Endothelial cell of umbilical vein (primary cell): ENCODE results near the gene PSD2. TPM values are rescaled to one million over a fixed set of nuclear protein-coding genes. Genes with fewer than 3 reads are reported as not detected.

Experiments used
- BruUV-seq: library from RNA; stranded (reverse); fragments of 400-500 nt; replicated peaks from 2 replicates; lab custom pipeline; 2021; lab: Mats Ljungman, UMichigan
- CTCF ChIA-PET: fragments of 300-600, 350-600 bp; sonication (Branson Sonifier 250); formaldehyde crosslinking; loops from one replicate; lab custom pipeline; 2021; ENCODE audit warnings: antibody characterized with exemption, inconsistent platforms; lab: Charles Lee
- POLR2A ChIA-PET: fragments of 300-600, 350-600 bp; sonication (Branson Sonifier 250); formaldehyde crosslinking; loops from one replicate; lab custom pipeline; 2021; ENCODE audit warnings: antibody characterized with exemption, inconsistent platforms; lab: Charles Lee
- DNase-seq: peaks from one replicate; pipeline ENCODE4 v3.0.0-alpha.2; 2011; ENCODE audit warnings: low read depth, low spot score
- FAIRE-seq: peaks from 2 replicates; lab custom pipeline; 2011; peaks lifted over from hg19 to GRCh38; lab: Jason Lieb, UNC
- H2AFZ ChIP-seq: 2 replicates; pipeline ENCODE4 v1.6.0; 2012; ENCODE audit warnings: low read depth, low read length, control low read depth, inconsistent platforms
- H3K27ac ChIP-seq: 2 replicates; pipeline ENCODE4 v1.5.1; 2011; ENCODE audit warnings: low read depth, mild to moderate bottlenecking, control low read depth, low read length, moderate library complexity; ENCODE audit not compliant: insufficient read depth
- H3K27me3 ChIP-seq, 2 experiments: 2 replicates each; pipeline versions ENCODE4 v1.6.0 to v1.6.1; 2011; ENCODE audit warnings: low read length in 2 of 2, mixed read lengths in 1 of 2; ENCODE audit not compliant: control insufficient read depth in 2 of 2, insufficient read depth in 2 of 2
- H3K36me3 ChIP-seq, 2 experiments: 2 replicates in 1 of 2; 3 replicates in 1 of 2; pipeline ENCODE4 v1.5.1; 2011; ENCODE audit warnings: low read length in 2 of 2, mild to moderate bottlenecking in 1 of 2, moderate library complexity in 1 of 2; ENCODE audit not compliant: control insufficient read depth in 2 of 2, insufficient read depth in 2 of 2; ENCODE audit errors: extremely low read depth in 1 of 2
- H3K4me1 ChIP-seq: 3 replicates; pipeline ENCODE4 v1.5.1; 2011; ENCODE audit warnings: mild to moderate bottlenecking, low read length; ENCODE audit not compliant: control insufficient read depth, insufficient read depth; ENCODE audit errors: extremely low read depth
- H3K4me2 ChIP-seq: 2 replicates; pipeline ENCODE4 v1.6.1; 2011; ENCODE audit warnings: low read length, control low read depth, mixed read lengths; ENCODE audit not compliant: insufficient read depth
- H3K4me3 ChIP-seq, 3 experiments: fragments of 200-600 bp in 1 of 3; sonication (generic), shearing (Covaris generic) in 1 of 3; replicated peaks in 1 of 3; 2 replicates each; pipeline ENCODE4 v1.5.1; 2011 to 2016; ENCODE audit warnings: control low read depth in 3 of 3, low read length in 3 of 3, mild to moderate bottlenecking in 2 of 3, inconsistent platforms in 1 of 3, low read depth in 1 of 3, moderate library complexity in 1 of 3; ENCODE audit not compliant: insufficient read depth in 1 of 3
- H3K79me2 ChIP-seq: 2 replicates; pipeline ENCODE4 v1.6.0; 2012; ENCODE audit warnings: low read length, inconsistent platforms; ENCODE audit not compliant: control insufficient read depth, insufficient read depth
- H3K9ac ChIP-seq: replicated peaks from 2 replicates; pipeline ENCODE3; 2011; ENCODE audit warnings: low read length, control low read depth; ENCODE audit not compliant: insufficient read depth; ENCODE audit errors: extremely low read depth
- H3K9me1 ChIP-seq: replicated peaks from 3 replicates; pipeline ENCODE4 v1.6.0; 2011; ENCODE audit warnings: mild to moderate bottlenecking, low read length; ENCODE audit not compliant: control insufficient read depth, insufficient read depth; ENCODE audit errors: extremely low read depth
- H3K9me3 ChIP-seq: replicated peaks from 2 replicates; pipeline ENCODE4 v1.5.1; 2012; ENCODE audit warnings: low read length, inconsistent platforms; ENCODE audit not compliant: control insufficient read depth, insufficient read depth
- H4K20me1 ChIP-seq: replicated peaks from 2 replicates; pipeline ENCODE3; 2011; ENCODE audit warnings: mild to moderate bottlenecking, low read length; ENCODE audit not compliant: control insufficient read depth, insufficient read depth; ENCODE audit errors: extremely low read depth
- EZH2 ChIP-seq: IDR thresholded peaks from 2 replicates; pipeline ENCODE4 v1.6.1; 2012; ENCODE audit warnings: borderline replicate concordance, low read depth, mild to moderate bottlenecking, moderate library complexity, low read length, inconsistent platforms; ENCODE audit not compliant: severe bottlenecking
- FOS ChIP-seq: IDR thresholded peaks from 2 replicates; pipeline ENCODE4 v1.6.1; 2011; ENCODE audit warnings: mild to moderate bottlenecking, low read length, moderate library complexity, borderline replicate concordance; ENCODE audit not compliant: insufficient read depth
- GATA2 ChIP-seq: IDR thresholded peaks from 2 replicates; pipeline ENCODE4 v1.7.0; 2011; ENCODE audit warnings: low read depth, mild to moderate bottlenecking, moderate library complexity, mixed read lengths, low read length; ENCODE audit not compliant: insufficient read length, insufficient read depth
- JUN ChIP-seq: IDR thresholded peaks from 2 replicates; pipeline ENCODE4 v1.6.1; 2011; ENCODE audit warnings: borderline replicate concordance, low read depth; ENCODE audit not compliant: insufficient read length, insufficient read depth
- MYC ChIP-seq: IDR thresholded peaks from one replicate; pipeline ENCODE4 v1.6.1; 2011; ENCODE audit warnings: mild to moderate bottlenecking, low read depth, low read length
- POLR2A ChIP-seq: IDR thresholded peaks from 2 replicates; pipeline ENCODE4 v1.6.1; 2012; ENCODE audit warnings: low read depth, mild to moderate bottlenecking, control low read depth, low read length
- POLR2AphosphoS5 ChIP-seq: IDR thresholded peaks from 2 replicates; pipeline ENCODE4 v1.6.1; 2012; ENCODE audit warnings: low read depth, mild to moderate bottlenecking, control low read depth, low read length, moderate library complexity; ENCODE audit not compliant: insufficient read depth
- dilution Hi-C: fragments of 300-500 bp; cut with MboI; formaldehyde crosslinking; loops from one replicate; pipeline ENCODE4 v1.15.0; 2019; ENCODE audit warnings: low sequenced_read_pairs; ENCODE audit not compliant: extremely low pct_ligation_motif_present
- intact Hi-C: fragments of 100-400 bp; cut with micrococcal nuclease; formaldehyde crosslinking; loops from one replicate; pipeline ENCODE4 v1.10.0; 2022
- polyA plus RNA-seq, 4 experiments: library from polyadenylated mRNA; depleted of rRNA in 3 of 4; stranded (reverse) in 3 of 4; unstranded in 1 of 4; fragments of >200 nt; gene quantifications; 2 replicates each; pipeline versions ENCODE4 v1.2.1 to v1.2.3, GENCODE V29; 2011 to 2012; ENCODE audit warnings: missing spikeins in 1 of 4
- total RNA-seq: library from RNA; stranded (reverse); gene quantifications from 2 replicates; pipeline ENCODE4 v1.2.3, GENCODE V29; 2021
- TF ChIP-seq, protein P1 (sequence below), 2 donors: IDR thresholded peaks; 1 replicate in 1 of 2; 2 replicates in 1 of 2; pipeline ENCODE4 v1.5.1; 2011; ENCODE audit warnings: low read length in 2 of 2, mild to moderate bottlenecking in 2 of 2, moderate library complexity in 2 of 2, control low read depth in 1 of 2, inconsistent platforms in 1 of 2, low read depth in 1 of 2; ENCODE audit not compliant: insufficient read depth in 1 of 2; ENCODE audit errors: extremely low read depth in 1 of 2
- TF ChIP-seq, protein P2 (sequence below): IDR thresholded peaks from 2 replicates; pipeline ENCODE4 v1.6.1; 2011; ENCODE audit not compliant: insufficient read depth, insufficient read length

PSD2 gene
- total and polyA plus RNA-seq, 2 donors (not counting 3 experiments of a cell fraction or from before 2014, with no cell fraction given): not detected

DNA sequence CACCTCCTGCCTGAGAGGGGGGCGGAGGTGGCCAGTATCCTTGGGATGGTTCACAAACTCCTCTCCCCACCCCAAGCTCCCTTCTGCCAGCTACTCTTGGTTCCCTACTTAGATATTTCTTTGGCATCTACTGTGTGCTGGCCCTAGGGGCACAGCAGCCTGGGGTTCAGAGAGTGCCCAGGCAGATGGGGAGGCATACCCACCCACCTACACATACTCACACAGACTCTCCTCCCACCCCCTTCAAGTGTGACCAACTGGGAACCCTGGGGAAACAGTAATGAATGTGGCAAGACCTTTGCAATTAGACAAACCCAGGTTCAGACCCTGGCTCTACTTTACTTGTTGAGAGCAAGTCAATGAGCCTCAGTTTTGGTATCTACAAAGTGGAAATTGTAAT lies 44.4 kb upstream of the PSD2 start:
- POLR2A ChIA-PET: no interaction called here
- intact Hi-C loops (no loop called here), dilution Hi-C loops (no loop called here)
- Histone ChIP-seq H3K4me3 (no peak overlapping the region), H3K27me3 (peaks cover 49 to 55% of the 10 kb centered on the region in 2 experiments), H3K27ac (no peak overlapping the region), H3K36me3 (no peaks in the 10 kb centered on the region), H3K9ac (no peak overlapping the region), H4K20me1 (no peaks in the 10 kb centered on the region), H3K9me3 (no peaks in the 10 kb centered on the region), H3K79me2 (no peaks in the 10 kb centered on the region), H3K4me1 (peaks cover 12% of the 10 kb centered on the region), H3K4me2 (no peak overlapping the region), H2AFZ (no peak overlapping the region), H3K9me1 (no peaks in the 10 kb centered on the region)
- no TSS peak for BruUV-seq
- DNase-seq (no peak), FAIRE-seq (no peak)
- CTCF ChIA-PET: interaction anchor here (1.0 kb wide), 1 partner anchor 14 kb away, joined by 3 read pairs; no protein-coding TSS in a partner anchor
- no peak for TF ChIP-seq GATA2
- TF ChIP-seq, protein P1, sequence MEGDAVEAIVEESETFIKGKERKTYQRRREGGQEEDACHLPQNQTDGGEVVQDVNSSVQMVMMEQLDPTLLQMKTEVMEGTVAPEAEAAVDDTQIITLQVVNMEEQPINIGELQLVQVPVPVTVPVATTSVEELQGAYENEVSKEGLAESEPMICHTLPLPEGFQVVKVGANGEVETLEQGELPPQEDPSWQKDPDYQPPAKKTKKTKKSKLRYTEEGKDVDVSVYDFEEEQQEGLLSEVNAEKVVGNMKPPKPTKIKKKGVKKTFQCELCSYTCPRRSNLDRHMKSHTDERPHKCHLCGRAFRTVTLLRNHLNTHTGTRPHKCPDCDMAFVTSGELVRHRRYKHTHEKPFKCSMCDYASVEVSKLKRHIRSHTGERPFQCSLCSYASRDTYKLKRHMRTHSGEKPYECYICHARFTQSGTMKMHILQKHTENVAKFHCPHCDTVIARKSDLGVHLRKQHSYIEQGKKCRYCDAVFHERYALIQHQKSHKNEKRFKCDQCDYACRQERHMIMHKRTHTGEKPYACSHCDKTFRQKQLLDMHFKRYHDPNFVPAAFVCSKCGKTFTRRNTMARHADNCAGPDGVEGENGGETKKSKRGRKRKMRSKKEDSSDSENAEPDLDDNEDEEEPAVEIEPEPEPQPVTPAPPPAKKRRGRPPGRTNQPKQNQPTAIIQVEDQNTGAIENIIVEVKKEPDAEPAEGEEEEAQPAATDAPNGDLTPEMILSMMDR (IDR thresholded peaks at IDR 0.05; ENCODE audit: extremely low read depth in 1 of 2, insufficient read depth in 1 of 2, low read depth in 1 of 2, low read length in 2 of 2): no peak
- TF ChIP-seq POLR2AphosphoS5: no peak
- no peak for TF ChIP-seq FOS
- TF ChIP-seq POLR2A: no peak
- TF ChIP-seq, protein P2, sequence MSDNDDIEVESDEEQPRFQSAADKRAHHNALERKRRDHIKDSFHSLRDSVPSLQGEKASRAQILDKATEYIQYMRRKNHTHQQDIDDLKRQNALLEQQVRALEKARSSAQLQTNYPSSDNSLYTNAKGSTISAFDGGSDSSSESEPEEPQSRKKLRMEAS: no peak
- no peak for TF ChIP-seq EZH2
- TF ChIP-seq JUN: no peak
- TF ChIP-seq MYC: no peak
